Stimulated activated CD8-positive, alpha-beta memory T cell treated with anti-CD3 and anti-CD28 coated beads, Interleukin-7, amount 100 ng/mL, for 1 hour (primary cell): ENCODE results near the gene TMEM107.
"Not testable (repeated sequence)": the region's sequence is repeated elsewhere in the genome, so short reads cannot be mapped to it uniquely, and the experiment has no call there.

Source experiments
- DNase-seq, 2 donors: peaks; one replicate each; pipeline ENCODE4 v3.0.0-alpha.2; 2020; ENCODE audit warnings: low read depth in 2 of 2

The TMEM107 gene

GRCh38 chr17:8176197-8176940 lies at the start of gene TMEM107:
TMEM107 (minus strand) TSS chr17:8176380; CDS start chr17:8176286, 94 bp downstream.
- peak; percentile 70 to 76 for DNase-seq

- DNase-seq = no peak
These were observed 49.0 kb upstream of the TMEM107 start for GRCh38 chr17:8224891-8225812.

GRCh38 chr17:8223356-8224126 lies 47.4 kb upstream of the TMEM107 start:
- DNase-seq = no peak

- peak; percentile 81 to 85 for DNase-seq
These were observed 46.6 kb upstream of the TMEM107 start for GRCh38 chr17:8222630-8223355.

- no peak for DNase-seq
These were observed 46.1 kb upstream of the TMEM107 start for GRCh38 chr17:8222380-8222629.

GRCh38 chr17:8221663-8222379 lies 45.6 kb upstream of the TMEM107 start:
- DNase-seq = peak; percentile 77 to 87

- DNase-seq = peak; percentile 68 to 79
These were observed 44.8 kb upstream of the TMEM107 start for GRCh38 chr17:8220783-8221662.

GRCh38 chr17:8214000-8214399 lies 37.8 kb upstream of the TMEM107 start:
- DNase-seq = not testable (repeated sequence)

- DNase-seq = no peak
These were observed 36.4 kb upstream of the TMEM107 start for GRCh38 chr17:8212312-8213180.

GRCh38 chr17:8210761-8211458 lies 34.7 kb upstream of the TMEM107 start:
- no peak for DNase-seq

GRCh38 chr17:8209907-8210760 lies 34.0 kb upstream of the TMEM107 start, which contains the start of gene AURKB:
AURKB (minus strand) TSS chr17:8210575; CDS start chr17:8210224, 351 bp downstream.
- peak; percentile 65 to 84 for DNase-seq

GRCh38 chr17:8206536-8206935 lies 30.4 kb upstream of the TMEM107 start:
- DNase-seq = no peak

- no peak for DNase-seq
These were observed 28.8 kb upstream of the TMEM107 start for GRCh38 chr17:8204761-8205555.

- no peak for DNase-seq
These were observed 16.1 kb upstream of the TMEM107 start for GRCh38 chr17:8192070-8192815.

GRCh38 chr17:8190506-8190905 lies 14.3 kb upstream of the TMEM107 start:
- DNase-seq = no peak
